ENCODE results near the gene SCUBE2.

GRCh38 chr11:9040410-9040809 lies 51.0 kb downstream of the SCUBE2 start:
- TF ChIP-seq CTCF (IDR thresholded peaks at IDR 0.05): no peak
- no peak for TF ChIP-seq POLR2A (IDR thresholded peaks at IDR 0.05)
- TF ChIP-seq EP300 (IDR thresholded peaks at IDR 0.05): no peak
